GM18909 (cell line): Measurements from ENCODE around the gene SPDYE17.
"Not testable (repeated sequence)": the region's sequence is repeated elsewhere in the genome, so short reads cannot be mapped to it uniquely, and the experiment has no call there.

Experiments
- ATAC-seq: cut with Tn5 transposase; IDR thresholded peaks from one replicate; pipeline ENCODE4 v1.9.1; 2021; ENCODE audit warnings: mild to moderate bottlenecking; ENCODE audit not compliant: unreplicated experiment, poor library complexity

SPDYE17 gene

DNA sequence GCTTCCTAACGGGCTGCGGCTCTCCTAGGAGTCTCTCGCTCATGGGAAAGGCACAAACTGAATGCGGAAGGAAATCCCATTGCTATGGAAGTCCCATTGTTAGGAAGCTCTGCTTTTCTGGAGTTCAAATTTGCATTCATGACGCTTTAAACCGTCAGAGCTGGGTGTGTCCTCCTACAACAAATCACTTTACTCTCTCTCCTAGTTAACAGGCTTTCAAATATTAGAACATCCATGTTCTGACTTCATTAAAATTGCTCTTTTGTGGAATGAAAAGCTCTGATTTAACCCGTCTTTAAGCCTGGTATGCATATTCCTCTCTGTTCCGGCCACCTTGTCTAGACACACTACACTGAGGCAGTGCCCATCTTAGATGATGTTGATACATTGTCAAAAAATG lies at the start of gene SPDYE17:
Gene SPDYE17, minus strand, starts transcription at position 101 of the 400 bp plus-strand sequence. CDS start 1,791 bp downstream, outside the sequence.
- not testable (repeated sequence) for ATAC-seq

DNA sequence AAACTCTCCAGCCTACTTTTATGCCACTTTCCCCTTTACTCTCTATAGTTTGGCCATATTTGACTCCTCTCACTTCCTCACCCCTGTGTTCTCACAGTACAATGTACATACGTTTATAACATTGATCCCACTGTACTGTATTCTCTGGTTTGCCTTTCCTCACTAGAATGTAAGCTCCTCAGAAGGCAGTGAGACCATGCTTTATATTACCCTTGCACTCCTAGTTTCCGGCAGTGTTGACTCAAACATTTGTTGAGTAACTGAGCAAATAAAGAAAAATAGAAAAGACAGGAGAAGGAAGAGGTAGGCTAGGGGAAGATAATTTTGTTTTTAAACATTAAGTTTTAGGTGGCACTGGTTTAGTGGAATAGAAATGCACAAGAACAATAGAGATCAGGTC lies 48.1 kb upstream of the SPDYE17 start:
- ATAC-seq, result not testable (repeated sequence)

GRCh38 chr7:77079624-77080023 lies 47.5 kb upstream of the SPDYE17 start:
- not testable (repeated sequence) for ATAC-seq

- not testable (repeated sequence) for ATAC-seq
These were observed 47.0 kb upstream of the SPDYE17 start for GRCh38 chr7:77079112-77079511.

- ATAC-seq, result not testable (repeated sequence)
These were observed 44.9 kb upstream of the SPDYE17 start for GRCh38 chr7:77077060-77077459.

DNA sequence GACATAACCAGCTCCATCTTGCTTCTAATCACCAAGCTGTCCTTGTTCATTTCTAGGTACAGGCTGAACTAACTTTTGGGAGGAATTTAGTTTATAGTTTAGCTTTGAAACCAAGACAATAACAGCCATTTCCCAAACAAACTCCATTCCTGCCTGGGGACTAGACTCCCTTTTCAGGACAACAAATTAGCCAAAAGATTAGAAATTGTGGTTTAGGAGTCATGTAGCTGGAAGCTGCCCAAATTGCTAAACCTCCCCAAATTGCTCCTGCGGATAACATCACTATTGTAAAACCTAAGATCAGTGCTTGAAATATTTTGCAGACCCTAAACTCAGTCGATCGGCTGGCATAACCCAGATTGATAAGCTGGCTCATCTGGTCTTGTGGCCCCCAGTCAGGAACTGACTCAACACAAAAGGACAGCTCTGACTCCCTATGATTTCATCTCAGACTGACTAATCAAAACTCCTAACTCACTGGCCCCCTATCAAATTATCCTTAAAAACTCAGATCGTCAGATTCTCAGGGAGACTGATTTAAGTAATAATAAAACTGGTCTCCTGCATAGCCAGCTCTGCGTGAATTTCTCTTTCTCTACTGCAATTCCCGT lies 42.7 kb upstream of the SPDYE17 start:
- not testable (repeated sequence) for ATAC-seq

- not testable (repeated sequence) for ATAC-seq
These were observed 38.9 kb upstream of the SPDYE17 start for GRCh38 chr7:77071108-77071507.

DNA sequence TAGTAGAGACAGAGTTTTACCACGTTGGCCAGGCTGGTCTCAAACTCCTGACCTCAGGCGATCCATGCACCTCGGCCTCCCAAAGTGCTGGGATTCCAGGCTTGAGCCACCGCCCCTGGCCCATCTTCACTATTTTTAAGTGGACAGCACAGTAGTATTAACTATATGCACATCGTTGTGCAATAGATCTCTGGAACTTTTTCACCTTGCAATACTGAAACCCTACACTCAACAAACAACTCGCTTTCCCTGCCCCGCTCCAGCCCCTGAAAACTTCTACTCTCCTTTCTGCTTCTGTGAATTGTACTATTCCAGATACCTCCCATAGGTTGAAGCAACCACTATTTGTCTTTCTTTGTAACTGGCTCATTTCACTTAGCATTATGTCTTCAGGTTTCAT lies 33.7 kb upstream of the SPDYE17 start:
- ATAC-seq, result not testable (repeated sequence)

DNA sequence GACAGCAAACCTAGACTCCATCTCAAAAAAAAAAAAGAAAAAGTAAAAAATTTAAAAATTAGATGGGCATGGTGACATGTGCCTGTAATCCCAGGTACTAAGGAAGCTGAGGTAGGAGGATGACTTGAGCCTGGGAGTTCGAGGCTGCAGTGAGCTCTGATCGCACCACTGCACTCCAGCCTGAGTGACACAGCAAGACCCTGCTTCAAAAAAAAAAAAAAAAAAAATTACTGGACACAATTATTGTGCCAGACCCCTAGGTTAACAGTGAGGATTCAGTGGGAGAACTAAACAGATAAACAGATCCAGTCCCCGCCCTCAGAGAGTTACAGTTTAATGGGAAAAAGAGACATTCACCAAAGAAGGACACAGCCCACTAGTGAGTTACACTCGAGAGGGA lies 31.6 kb upstream of the SPDYE17 start:
- not testable (repeated sequence) for ATAC-seq

DNA sequence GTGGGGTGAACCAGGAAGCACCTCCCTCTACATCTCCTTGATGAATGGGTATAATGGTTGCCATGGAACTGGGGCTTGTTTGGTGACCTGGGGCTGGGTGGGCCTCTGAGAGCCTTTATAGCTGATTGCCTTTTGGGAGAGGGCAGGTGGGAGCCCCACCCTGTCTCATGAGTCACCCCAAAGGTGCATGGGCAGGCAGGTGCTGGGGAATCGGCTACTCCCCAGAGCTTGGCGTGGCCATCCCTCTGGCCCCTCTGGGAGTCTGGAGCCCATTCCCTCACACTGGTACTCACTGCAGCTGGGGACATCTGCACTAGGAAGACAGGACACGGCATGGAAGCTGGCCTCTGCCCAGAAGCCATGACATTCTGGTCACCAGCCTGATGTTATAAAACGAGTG lies 30.4 kb upstream of the SPDYE17 start, which contains the start of gene SPDYE18:
Gene SPDYE18, minus strand, starts transcription at position 2 of the 400 bp plus-strand sequence. CDS start 2,046 bp downstream, outside the sequence.
- not testable (repeated sequence) for ATAC-seq

DNA sequence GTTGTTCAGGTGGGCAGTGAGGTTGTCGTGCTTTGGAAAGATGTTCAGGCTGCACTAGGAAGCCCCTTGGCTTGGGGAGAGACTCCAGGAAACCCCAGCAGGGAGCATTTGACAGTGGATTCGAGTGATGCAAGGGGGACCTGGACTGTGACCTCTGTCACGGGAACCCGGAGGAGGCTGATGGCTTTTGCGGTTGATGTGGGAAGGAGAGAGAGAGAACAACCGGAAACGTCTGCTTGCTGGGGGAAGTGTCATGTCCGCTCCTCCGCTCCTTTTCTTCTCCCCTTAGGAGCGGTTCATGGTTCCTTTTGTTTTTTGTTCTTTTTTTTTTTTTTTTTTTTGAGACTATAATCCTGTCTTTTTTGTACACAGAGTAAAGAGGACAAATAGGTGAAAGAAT lies 5.8 kb downstream of the SPDYE17 start:
- not testable (repeated sequence) for ATAC-seq

- ATAC-seq, result not testable (repeated sequence)
These were observed 22.0 kb downstream of the SPDYE17 start for GRCh38 chr7:77010074-77010680.

- ATAC-seq, result not testable (repeated sequence)
These were observed 24.2 kb downstream of the SPDYE17 start for GRCh38 chr7:77008000-77008399.

DNA sequence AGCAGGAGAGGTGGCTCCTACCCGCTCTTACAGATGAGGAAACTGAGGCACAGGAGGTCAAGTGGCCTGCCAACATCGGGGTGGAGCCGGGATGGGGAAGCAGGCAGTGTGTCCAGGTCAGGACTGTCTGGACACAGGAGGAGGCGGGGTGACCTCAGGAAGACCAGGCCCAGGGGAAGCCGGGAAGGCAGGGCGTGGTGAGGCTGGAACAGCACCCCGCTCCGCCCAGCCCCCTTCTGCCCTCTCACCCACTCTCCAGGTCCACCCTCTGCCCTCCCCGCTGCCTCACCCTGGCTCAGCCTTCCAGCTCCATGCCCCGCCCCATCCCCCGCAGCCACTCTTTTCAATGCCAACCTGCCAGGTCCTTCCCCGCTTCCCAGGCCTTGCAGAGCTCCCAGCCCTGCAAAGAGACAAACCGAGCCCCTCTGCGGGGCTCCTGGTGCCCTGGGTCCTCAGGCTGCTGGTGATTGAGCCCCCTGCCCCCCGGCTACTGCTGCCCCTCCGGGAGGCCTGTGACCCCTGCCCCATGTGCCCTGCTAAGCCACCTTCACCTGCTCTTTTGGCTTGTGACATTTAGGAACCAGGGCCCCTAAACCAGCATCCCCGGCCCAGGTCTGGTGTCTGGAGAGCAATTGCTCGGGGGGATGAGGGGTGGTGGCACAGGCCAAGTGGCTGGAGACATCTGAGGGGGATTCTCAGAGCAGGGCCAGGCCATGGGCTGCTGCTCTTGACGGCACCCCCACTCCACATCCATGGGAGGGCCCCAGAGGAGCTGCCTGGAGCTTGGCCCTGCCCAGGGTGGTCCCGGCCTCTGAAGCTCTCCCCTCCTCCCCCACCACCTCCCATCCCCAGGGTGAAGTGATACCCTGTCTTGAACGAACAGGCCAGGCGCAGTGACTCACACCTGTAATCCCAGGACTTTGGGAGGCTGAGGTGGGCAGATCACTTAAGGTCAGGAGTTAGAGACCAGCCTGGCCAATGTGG lies 25.7 kb downstream of the SPDYE17 start:
- ATAC-seq, result not testable (repeated sequence)

DNA sequence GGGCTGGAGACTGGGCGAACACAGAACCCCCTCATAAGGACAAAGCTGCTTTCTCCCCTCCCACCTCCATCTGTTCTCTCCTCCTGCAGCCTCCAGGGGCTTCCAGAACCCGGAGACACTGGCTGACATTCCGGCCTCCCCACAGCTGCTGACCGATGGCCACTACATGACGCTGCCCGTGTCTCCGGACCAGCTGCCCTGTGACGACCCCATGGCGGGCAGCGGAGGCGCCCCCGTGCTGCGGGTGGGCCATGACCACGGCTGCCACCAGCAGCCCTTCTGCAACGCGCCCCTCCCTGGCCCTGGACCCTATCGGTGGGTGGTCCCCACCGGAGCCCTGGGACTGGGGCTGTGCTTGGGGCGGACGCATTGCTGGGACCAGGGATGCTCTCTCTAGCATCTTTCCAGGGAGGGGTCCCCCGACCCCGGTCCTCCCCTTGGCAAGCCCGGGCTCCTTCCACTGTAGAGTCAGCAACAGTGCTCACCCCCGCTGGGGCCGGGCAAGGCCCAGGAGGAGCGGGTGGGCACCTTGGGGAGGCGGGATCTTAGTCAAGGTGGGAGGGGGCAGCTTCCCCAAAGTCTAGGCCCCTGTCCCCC lies 26.6 kb downstream of the SPDYE17 start:
- ATAC-seq, result not testable (repeated sequence)

GRCh38 chr7:77004151-77004550 lies 28.0 kb downstream of the SPDYE17 start:
- not testable (repeated sequence) for ATAC-seq

- not testable (repeated sequence) for ATAC-seq
These were observed 28.9 kb downstream of the SPDYE17 start for GRCh38 chr7:77003241-77003640.

- not testable (repeated sequence) for ATAC-seq
These were observed 29.4 kb downstream of the SPDYE17 start for GRCh38 chr7:77002678-77003233.

- not testable (repeated sequence) for ATAC-seq
These were observed 30.1 kb downstream of the SPDYE17 start for GRCh38 chr7:77002104-77002503.
